A673 (cell line): ENCODE measurements around the gene CELSR1.
"Not testable (repeated sequence)": the region's sequence is repeated elsewhere in the genome, so short reads cannot be mapped to it uniquely, and the experiment has no call there.

Experiments
- EZH2 ChIP-seq: fragments of 200-600 bp; sonication (generic); IDR thresholded peaks from 2 replicates; pipeline ENCODE4 v1.6.1; 2017; ENCODE audit warnings: borderline replicate concordance, low read depth, mild to moderate bottlenecking, mixed read lengths, antibody characterized with exemption, low read length; ENCODE audit not compliant: poor library complexity, severe bottlenecking
- TF ChIP-seq, protein P1 (sequence below): fragments of 300-800, 200-600 bp; sonication (generic); conservative IDR thresholded peaks from 2 replicates; pipeline ENCODE4 v1.5.1; 2017; ENCODE audit warnings: low read depth, mild to moderate bottlenecking, antibody characterized with exemption, low read length, moderate library complexity, mixed read lengths

DNA sequence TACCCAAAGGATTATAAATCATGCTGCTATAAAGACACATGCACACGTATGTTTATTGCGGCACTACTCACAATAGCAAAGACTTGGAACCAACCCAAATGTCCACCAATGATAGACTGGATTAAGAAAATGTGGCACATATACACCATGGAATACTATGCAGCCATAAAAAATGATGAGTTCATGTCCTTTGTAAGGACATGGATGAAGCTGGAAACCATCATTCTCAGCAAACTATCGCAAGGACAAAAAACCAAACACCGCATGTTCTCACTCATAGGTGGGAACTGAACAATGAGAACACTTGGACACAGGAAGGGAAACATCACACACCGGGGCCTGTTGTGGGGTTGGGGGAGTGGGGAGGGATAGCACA is 21.3 kb downstream of the CELSR1 start:
- TF ChIP-seq, protein P1, sequence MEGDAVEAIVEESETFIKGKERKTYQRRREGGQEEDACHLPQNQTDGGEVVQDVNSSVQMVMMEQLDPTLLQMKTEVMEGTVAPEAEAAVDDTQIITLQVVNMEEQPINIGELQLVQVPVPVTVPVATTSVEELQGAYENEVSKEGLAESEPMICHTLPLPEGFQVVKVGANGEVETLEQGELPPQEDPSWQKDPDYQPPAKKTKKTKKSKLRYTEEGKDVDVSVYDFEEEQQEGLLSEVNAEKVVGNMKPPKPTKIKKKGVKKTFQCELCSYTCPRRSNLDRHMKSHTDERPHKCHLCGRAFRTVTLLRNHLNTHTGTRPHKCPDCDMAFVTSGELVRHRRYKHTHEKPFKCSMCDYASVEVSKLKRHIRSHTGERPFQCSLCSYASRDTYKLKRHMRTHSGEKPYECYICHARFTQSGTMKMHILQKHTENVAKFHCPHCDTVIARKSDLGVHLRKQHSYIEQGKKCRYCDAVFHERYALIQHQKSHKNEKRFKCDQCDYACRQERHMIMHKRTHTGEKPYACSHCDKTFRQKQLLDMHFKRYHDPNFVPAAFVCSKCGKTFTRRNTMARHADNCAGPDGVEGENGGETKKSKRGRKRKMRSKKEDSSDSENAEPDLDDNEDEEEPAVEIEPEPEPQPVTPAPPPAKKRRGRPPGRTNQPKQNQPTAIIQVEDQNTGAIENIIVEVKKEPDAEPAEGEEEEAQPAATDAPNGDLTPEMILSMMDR: not testable (repeated sequence)
- not testable (repeated sequence) for TF ChIP-seq EZH2
